ENCODE results near the gene CYSTM1. TPM values are rescaled to one million over a fixed set of nuclear protein-coding genes. Genes with fewer than 3 reads are reported as not detected.
"Not testable (repeated sequence)": the region's sequence is repeated elsewhere in the genome, so short reads cannot be mapped to it uniquely, and the experiment has no call there.

Gene CYSTM1
- total RNA-seq, 2 experiments from 2014 or later = 8.6 to 10.3 TPM

GRCh38 chr5:140152022-140152999 lies 22.7 kb upstream of the CYSTM1 start:
- ChIA-PET CTCF (interaction anchor here (1.0 to 1.5 kb wide), 5 partner anchors 8 to 365 kb away, joined by 3 to 4 read pairs (median 3); no protein-coding TSS in a partner anchor), POLR2A (no interaction called here)
- no peak overlapping the region for H3K27ac Mint-ChIP-seq

GRCh38 chr5:140153255-140153654 lies 21.7 kb upstream of the CYSTM1 start:
- no peaks in the 10 kb centered on the region for H3K9me3 Mint-ChIP-seq
- no peaks in the 10 kb centered on the region for H3K36me3 Mint-ChIP-seq (ENCODE audit: low read depth)
- H3K4me3 Mint-ChIP-seq = no peak overlapping the region
- ChIA-PET CTCF (interaction anchor here (1.1 to 3.6 kb wide), 3 partner anchors 9 to 366 kb away, joined by 3 to 21 read pairs (median 3); no protein-coding TSS in a partner anchor), POLR2A (no interaction called here)
- peaks cover 2% of the 10 kb centered on the region for H3K27me3 Mint-ChIP-seq
- H3K27ac Mint-ChIP-seq = no peak overlapping the region
- H3K4me1 Mint-ChIP-seq = peaks cover 12% of the 10 kb centered on the region
- DNase-seq = no peak

More at GRCh38 chr5:140152022-140152999, 22.7 kb upstream of the CYSTM1 start:
- Mint-ChIP-seq H3K36me3 (ENCODE audit: low read depth) (no peaks in the 10 kb centered on the region), H3K4me3 (no peak overlapping the region), H3K9me3 (no peaks in the 10 kb centered on the region), H3K4me1 (peaks cover 10% of the 10 kb centered on the region), H3K27me3 (peaks cover 11% of the 10 kb centered on the region)
- no peak for DNase-seq

GRCh38 chr5:140153905-140154304 lies 21.1 kb upstream of the CYSTM1 start:
- Mint-ChIP-seq H3K27me3 (no peaks in the 10 kb centered on the region), H3K4me3 (no peak overlapping the region), H3K4me1 (peaks cover 12% of the 10 kb centered on the region), H3K36me3 (ENCODE audit: low read depth) (no peaks in the 10 kb centered on the region), H3K27ac (no peak overlapping the region), H3K9me3 (no peaks in the 10 kb centered on the region)
- CTCF ChIA-PET = interaction anchor here (1.1 to 3.6 kb wide), 3 partner anchors 9 to 367 kb away, joined by 3 to 21 read pairs (median 3); no protein-coding TSS in a partner anchor
- POLR2A ChIA-PET = no interaction called here
- no peak for DNase-seq

- POLR2A ChIA-PET; H3K9me3 Mint-ChIP-seq; DNase-seq; H3K36me3 Mint-ChIP-seq (ENCODE audit: low read depth); H3K4me3 Mint-ChIP-seq; H3K27me3 Mint-ChIP-seq; H3K27ac Mint-ChIP-seq: not testable (repeated sequence)
- peaks cover 12% of the 10 kb centered on the region for H3K4me1 Mint-ChIP-seq
- CTCF ChIA-PET = interaction anchor here (0.6 to 3.6 kb wide), 3 partner anchors 10 to 388 kb away, joined by 3 to 21 read pairs (median 3); no protein-coding TSS in a partner anchor
Measured at GRCh38 chr5:140154710-140155381, 20.1 kb upstream of the CYSTM1 start.

GRCh38 chr5:140157032-140157781 lies 17.8 kb upstream of the CYSTM1 start:
- H3K27ac Mint-ChIP-seq = peak overlapping the region; percentile 26
- DNase-seq = peak; percentile 89
- CTCF ChIA-PET = interaction anchor here (0.6 to 1.2 kb wide), 4 partner anchors 11 to 370 kb away, joined by 3 to 5 read pairs (median 3); no protein-coding TSS in a partner anchor
- H3K27me3 Mint-ChIP-seq = no peaks in the 10 kb centered on the region
- H3K9me3 Mint-ChIP-seq = no peaks in the 10 kb centered on the region
- POLR2A ChIA-PET = no interaction called here
- H3K36me3 Mint-ChIP-seq (ENCODE audit: low read depth) = no peaks in the 10 kb centered on the region
- peaks cover 10% of the 10 kb centered on the region for H3K4me1 Mint-ChIP-seq
- H3K4me3 Mint-ChIP-seq = peak overlapping the region; percentile 5

- Mint-ChIP-seq H3K27me3 (peaks cover 3% of the 10 kb centered on the region), H3K4me1 (peaks cover 10% of the 10 kb centered on the region), H3K9me3 (no peaks in the 10 kb centered on the region), H3K4me3 (no peak overlapping the region), H3K36me3 (ENCODE audit: low read depth) (no peaks in the 10 kb centered on the region), H3K27ac (no peak overlapping the region)
- CTCF ChIA-PET = interaction anchor here (1.2 to 2.0 kb wide), 3 partner anchors 16 to 85 kb away, joined by 3 to 9 read pairs (median 3); partner anchors contain the start of gene CYSTM1
- POLR2A ChIA-PET = no interaction called here
- no peak for DNase-seq
Measured at GRCh38 chr5:140159014-140159927, 15.7 kb upstream of the CYSTM1 start.

GRCh38 chr5:140162275-140162674 lies 12.7 kb upstream of the CYSTM1 start:
- Mint-ChIP-seq H3K27me3 (peaks cover 3% of the 10 kb centered on the region), H3K4me1 (peaks cover 2% of the 10 kb centered on the region), H3K27ac (no peak overlapping the region), H3K4me3 (no peak overlapping the region), H3K36me3 (ENCODE audit: low read depth) (no peaks in the 10 kb centered on the region), H3K9me3 (no peaks in the 10 kb centered on the region)
- CTCF ChIA-PET = interaction anchor here (0.7 to 0.9 kb wide), 2 partner anchors 9 to 86 kb away, joined by 3 read pairs; no protein-coding TSS in a partner anchor
- DNase-seq = no peak
- POLR2A ChIA-PET = no interaction called here

- no peak overlapping the region for H3K27ac Mint-ChIP-seq
- CTCF ChIA-PET = interaction anchor here (0.7 to 0.9 kb wide), 2 partner anchors 8 to 86 kb away, joined by 3 read pairs; no protein-coding TSS in a partner anchor
- no peaks in the 10 kb centered on the region for H3K36me3 Mint-ChIP-seq (ENCODE audit: low read depth)
Measured at GRCh38 chr5:140162781-140163180, 12.2 kb upstream of the CYSTM1 start.

GRCh38 chr5:140165101-140165922 lies 9.7 kb upstream of the CYSTM1 start:
- POLR2A ChIA-PET = no interaction called here
- Mint-ChIP-seq H3K9me3 (no peaks in the 10 kb centered on the region), H3K4me1 (peaks cover 5% of the 10 kb centered on the region), H3K27ac (no peak overlapping the region), H3K4me3 (no peak overlapping the region), H3K27me3 (peaks cover 3% of the 10 kb centered on the region), H3K36me3 (ENCODE audit: low read depth) (no peaks in the 10 kb centered on the region)
- CTCF ChIA-PET = interaction anchor here (0.8 to 1.0 kb wide), 2 partner anchors 15 to 19 kb away, joined by 3 read pairs; no protein-coding TSS in a partner anchor
- DNase-seq = no peak

More at GRCh38 chr5:140162781-140163180, 12.2 kb upstream of the CYSTM1 start:
- H3K4me3 Mint-ChIP-seq = no peak overlapping the region
- POLR2A ChIA-PET = no interaction called here
- no peak for DNase-seq
- no peaks in the 10 kb centered on the region for H3K9me3 Mint-ChIP-seq
- H3K4me1 Mint-ChIP-seq = no peaks in the 10 kb centered on the region
- H3K27me3 Mint-ChIP-seq = peaks cover 3% of the 10 kb centered on the region

- ChIA-PET CTCF (interaction anchor here (0.8 kb wide), 1 partner anchor 20 kb away, joined by 3 read pairs; no protein-coding TSS in a partner anchor), POLR2A (no interaction called here)
- no peak overlapping the region for H3K27ac Mint-ChIP-seq
- no peaks in the 10 kb centered on the region for H3K9me3 Mint-ChIP-seq
- peaks cover 3% of the 10 kb centered on the region for H3K27me3 Mint-ChIP-seq
- H3K4me1 Mint-ChIP-seq = peaks cover 5% of the 10 kb centered on the region
- H3K4me3 Mint-ChIP-seq = no peak overlapping the region
- DNase-seq = no peak
- H3K36me3 Mint-ChIP-seq (ENCODE audit: low read depth) = no peaks in the 10 kb centered on the region
Measured at GRCh38 chr5:140165923-140166270, 9.1 kb upstream of the CYSTM1 start.

GRCh38 chr5:140166911-140167310 lies 8.1 kb upstream of the CYSTM1 start:
- Mint-ChIP-seq H3K4me3 (no peak overlapping the region), H3K36me3 (ENCODE audit: low read depth) (no peaks in the 10 kb centered on the region), H3K27ac (no peak overlapping the region), H3K9me3 (no peaks in the 10 kb centered on the region), H3K4me1 (peaks cover 5% of the 10 kb centered on the region), H3K27me3 (peaks cover 6% of the 10 kb centered on the region)
- ChIA-PET POLR2A (no interaction called here), CTCF (no interaction called here)
- no peak for DNase-seq
